Measurements from ENCODE around the gene HOXB5.

HOXB5 gene

DNA sequence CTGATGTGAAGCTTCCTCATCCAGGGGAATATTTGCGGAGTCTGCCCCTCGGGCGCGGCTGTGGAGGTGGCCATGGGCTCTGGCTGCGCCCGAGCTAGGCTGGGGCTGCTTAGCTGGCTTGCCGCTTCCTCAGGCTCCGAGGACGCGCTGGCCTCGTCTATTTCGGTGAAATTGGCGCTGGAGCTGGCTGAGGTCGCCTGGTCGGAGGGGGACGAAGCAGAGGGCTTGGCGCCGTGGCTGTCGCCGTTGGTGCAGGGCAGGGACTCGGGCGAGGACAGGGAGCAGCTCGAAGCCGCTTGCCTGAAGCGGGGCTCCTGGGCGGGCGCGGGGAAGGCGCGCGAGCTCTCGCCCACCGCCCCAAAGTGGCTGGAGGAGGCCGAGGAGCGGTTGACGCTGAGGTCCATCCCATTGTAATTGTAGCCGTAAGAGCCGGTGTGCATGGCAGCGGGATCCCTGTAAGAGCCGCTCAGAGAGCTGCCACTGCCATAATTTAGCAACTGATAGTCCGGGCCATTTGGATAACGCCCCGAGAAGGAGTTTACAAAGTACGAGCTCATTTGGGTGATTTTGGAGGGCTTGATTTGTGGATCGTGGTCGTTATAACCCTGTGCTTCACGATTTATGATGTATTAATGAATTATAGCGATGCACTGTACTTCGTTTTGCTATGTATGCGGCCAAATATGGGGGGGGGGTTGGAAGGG lies at the start of gene HOXB5:
HOXB5 (minus strand) TSS at position 654 of the 704 bp plus-strand sequence; CDS start at position 557, 97 bp downstream.
- TF ChIP-seq CTCF (conservative IDR thresholded peaks at IDR 0.05) = no peak

GRCh38 chr17:48642843-48643696 lies 49.5 kb upstream of the HOXB5 start:
- H3K27ac ChIP-seq = no peak overlapping the region
- TF ChIP-seq CTCF (conservative IDR thresholded peaks at IDR 0.05) = no peak

More for the DNA sequence above, at the start of gene HOXB5:
- H3K27ac ChIP-seq = no peak within 1 kb of the TSS

DNA sequence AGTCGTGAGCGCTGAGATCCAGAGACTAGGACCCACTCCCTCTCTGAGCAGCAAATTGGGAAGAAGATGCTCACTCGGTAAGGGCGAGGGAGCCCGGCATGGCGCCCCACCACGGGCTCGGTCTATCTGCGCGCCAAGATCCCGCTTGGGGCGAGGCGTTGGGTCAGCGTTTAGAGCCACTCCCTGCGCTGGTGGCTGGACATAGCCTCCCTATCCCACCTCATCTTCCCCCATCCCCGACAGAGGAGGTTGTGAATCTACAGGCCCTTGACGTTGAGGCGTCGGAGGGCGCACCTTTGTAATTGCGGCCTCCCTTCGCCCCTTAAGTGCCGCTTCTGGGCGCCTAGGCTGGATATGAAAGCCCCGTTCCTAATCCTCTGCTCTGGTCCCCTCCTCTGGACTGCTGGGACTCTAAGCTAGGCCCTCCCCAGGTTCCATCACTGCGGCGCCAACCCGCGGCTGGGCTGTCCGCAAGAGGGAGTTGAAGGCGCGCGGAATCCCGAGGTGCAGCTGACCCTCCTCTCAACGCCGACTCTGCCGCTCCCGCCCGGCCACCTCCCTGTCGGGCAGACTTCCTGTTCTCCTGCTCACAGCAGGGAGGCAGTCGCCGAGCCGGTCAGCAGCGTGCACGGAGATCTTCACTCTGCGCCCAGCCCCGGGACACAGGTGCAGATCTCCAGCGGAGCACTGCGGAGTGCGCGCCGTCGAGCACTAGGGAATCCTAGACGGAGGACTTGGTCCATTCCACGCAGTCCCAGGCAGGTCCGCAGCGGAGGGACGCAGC lies 48.7 kb upstream of the HOXB5 start:
- TF ChIP-seq CTCF (conservative IDR thresholded peaks at IDR 0.05) = no peak
- H3K27ac ChIP-seq = no peak overlapping the region

DNA sequence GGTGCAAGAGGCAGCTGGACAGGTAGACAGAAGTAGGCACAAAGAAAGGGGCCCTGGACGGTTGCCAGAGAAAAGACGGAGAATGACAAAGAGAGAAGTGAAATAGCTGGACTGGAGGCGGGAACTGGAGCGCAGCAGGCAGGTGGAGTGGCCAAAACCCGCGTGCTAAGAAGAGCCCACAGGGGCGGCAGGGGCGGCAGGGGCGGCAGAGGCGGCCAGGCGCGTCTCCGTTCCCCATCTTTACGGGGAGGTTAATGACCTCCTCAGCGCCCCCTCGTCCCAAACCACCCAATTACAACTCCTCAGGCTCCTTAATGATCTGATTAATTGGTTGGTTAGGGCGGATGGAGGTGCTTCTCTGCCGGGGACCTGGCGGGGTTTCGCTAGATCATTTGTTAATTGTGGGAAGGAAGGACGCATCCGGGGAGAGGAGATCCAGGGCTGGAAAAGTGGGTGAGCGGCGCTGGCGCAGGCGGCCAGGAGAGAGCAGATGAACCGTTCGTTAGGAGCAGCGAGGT lies 48.0 kb upstream of the HOXB5 start:
- H3K27ac ChIP-seq = no peak overlapping the region
- TF ChIP-seq CTCF (conservative IDR thresholded peaks at IDR 0.05) = no peak

DNA sequence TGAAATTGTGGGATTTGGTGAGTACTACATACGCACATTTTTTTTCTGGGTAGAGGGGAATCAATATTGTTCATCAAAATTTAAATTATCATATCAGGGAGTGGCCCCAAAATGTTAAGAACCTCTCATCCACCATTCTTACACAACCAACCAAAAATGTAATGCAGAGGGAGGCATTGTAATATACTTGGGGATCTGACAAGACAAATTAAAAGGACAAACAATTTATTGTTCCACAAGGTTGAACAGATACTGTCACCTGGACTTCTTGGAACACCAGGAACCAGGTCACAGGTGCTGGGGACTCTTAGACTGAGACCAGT lies 47.2 kb upstream of the HOXB5 start:
- H3K27ac ChIP-seq = no peak overlapping the region
- no peak for TF ChIP-seq CTCF (conservative IDR thresholded peaks at IDR 0.05)

GRCh38 chr17:48639982-48640857 lies 46.6 kb upstream of the HOXB5 start:
- no peak overlapping the region for H3K27ac ChIP-seq
- no peak for TF ChIP-seq CTCF (conservative IDR thresholded peaks at IDR 0.05)

All from VCaP (cell line).